ENCODE results near the gene HPSE2. TPM values are rescaled to one million over a fixed set of nuclear protein-coding genes. Genes with fewer than 3 reads are reported as not detected.

The HPSE2 gene
- total and polyA plus RNA-seq, 2 of the 8 experiments (the other 6 are each of a cell fraction or from before 2014, with no cell fraction given): 0.41 to 0.58 TPM

DNA sequence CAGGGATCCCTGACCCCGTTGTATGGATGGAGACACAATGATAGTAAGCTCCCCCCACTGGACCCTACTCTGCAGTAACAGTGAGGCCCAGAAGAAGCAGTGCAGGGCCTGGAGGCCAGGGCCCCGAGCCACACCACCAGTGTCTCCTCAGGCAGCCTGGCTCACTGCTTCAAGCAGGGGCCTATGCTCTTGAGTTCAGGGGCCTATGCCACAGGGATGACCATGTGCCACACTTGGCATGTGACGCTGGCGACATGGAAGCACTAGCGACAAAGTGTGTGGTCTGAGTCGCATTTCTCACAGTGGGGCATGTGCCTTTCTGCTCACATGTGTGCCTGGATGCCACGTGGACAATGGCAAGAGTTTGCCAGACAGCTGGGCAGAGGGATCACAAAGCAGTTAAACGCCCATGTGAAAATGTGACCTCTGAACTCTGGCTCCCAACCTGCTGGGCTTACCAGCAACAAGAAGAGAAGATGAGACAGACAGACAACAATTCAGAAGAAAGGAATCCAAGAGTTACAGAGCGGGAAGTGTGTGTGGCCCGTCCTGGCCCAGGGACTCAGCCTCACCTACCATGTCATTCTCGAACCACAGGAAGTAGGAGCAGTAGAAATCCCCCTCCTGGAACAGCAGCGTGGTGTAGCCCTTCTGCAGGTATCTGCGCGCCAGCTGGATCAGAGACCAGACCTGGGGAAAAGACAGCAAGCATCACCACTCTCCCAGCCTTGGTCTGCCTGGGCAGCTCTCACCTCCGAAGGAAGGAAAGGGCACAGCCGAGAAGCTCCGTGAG, 816.0 kb downstream of the HPSE2 start (continued):
- TF ChIP-seq CBX8 (IDR thresholded peaks at IDR 0.05; ENCODE audit: borderline replicate concordance, low read depth, low read length) (no peak), GTF2F1 (IDR thresholded peaks at IDR 0.05; ENCODE audit: borderline replicate concordance, low read depth, low read length) (no peak), POU5F1 (IDR thresholded peaks at IDR 0.05; ENCODE audit: low read depth, low read length) (no peak), SIX5 (IDR thresholded peaks at IDR 0.05; ENCODE audit: low read depth, low read length) (no peak), CTBP2 (IDR thresholded peaks at IDR 0.05; ENCODE audit: borderline replicate concordance, insufficient read depth, insufficient read length, low read length) (no peak), CHD1 (IDR thresholded peaks at IDR 0.05; ENCODE audit: low read depth, low read length) (no peak), HDAC2 (IDR thresholded peaks at IDR 0.05; ENCODE audit: borderline replicate concordance in 1 of 2, low read depth in 2 of 2, low read length in 2 of 2) (no peak)

Measured in H1 (cell line).